ENCODE measurements around the gene ARHGAP24. TPM values are rescaled to one million over a fixed set of nuclear protein-coding genes. Genes with fewer than 3 reads are reported as not detected.

ARHGAP24 gene
- total RNA-seq, 2 experiments from 2014 or later: 0.30 to 0.53 TPM

DNA sequence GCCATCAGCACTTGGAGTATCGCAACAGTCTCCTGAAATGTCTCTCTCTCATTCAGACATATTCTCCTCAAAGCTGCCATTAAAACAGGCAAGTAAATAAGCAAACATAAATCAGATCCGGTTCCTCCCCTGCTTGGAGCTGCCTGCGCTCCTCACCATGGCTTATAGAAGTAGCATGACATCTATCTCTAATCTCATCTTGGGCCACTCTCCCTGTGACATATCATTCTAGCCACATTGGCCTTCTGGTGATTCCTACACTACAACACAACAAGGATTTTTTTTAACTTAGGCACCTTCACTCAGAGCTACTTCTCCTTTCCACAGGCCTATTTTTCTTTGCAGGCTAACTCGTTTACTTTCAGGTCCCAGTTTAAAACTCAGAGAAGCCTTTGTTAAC, 387.9 kb downstream of the ARHGAP24 start:
- ATAC-seq (ENCODE audit: poor library complexity): no peak
- H3K4me1 Mint-ChIP-seq (ENCODE audit: low read depth): no peaks in the 10 kb centered on the region
- H3K36me3 Mint-ChIP-seq (ENCODE audit: low read depth): no peaks in the 10 kb centered on the region
- H3K27me3 Mint-ChIP-seq: no peaks in the 10 kb centered on the region
- H3K9me3 Mint-ChIP-seq: peaks cover 2% of the 10 kb centered on the region
- TF ChIP-seq, protein P1, sequence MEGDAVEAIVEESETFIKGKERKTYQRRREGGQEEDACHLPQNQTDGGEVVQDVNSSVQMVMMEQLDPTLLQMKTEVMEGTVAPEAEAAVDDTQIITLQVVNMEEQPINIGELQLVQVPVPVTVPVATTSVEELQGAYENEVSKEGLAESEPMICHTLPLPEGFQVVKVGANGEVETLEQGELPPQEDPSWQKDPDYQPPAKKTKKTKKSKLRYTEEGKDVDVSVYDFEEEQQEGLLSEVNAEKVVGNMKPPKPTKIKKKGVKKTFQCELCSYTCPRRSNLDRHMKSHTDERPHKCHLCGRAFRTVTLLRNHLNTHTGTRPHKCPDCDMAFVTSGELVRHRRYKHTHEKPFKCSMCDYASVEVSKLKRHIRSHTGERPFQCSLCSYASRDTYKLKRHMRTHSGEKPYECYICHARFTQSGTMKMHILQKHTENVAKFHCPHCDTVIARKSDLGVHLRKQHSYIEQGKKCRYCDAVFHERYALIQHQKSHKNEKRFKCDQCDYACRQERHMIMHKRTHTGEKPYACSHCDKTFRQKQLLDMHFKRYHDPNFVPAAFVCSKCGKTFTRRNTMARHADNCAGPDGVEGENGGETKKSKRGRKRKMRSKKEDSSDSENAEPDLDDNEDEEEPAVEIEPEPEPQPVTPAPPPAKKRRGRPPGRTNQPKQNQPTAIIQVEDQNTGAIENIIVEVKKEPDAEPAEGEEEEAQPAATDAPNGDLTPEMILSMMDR (IDR thresholded peaks at IDR 0.05): no peak
- no peak overlapping the region for H3K4me3 Mint-ChIP-seq
- intact Hi-C loops (cut with DNase I, micrococcal nuclease): no loop called here
- Histone ChIP-seq H3K27ac (ENCODE audit: low read depth in 1 of 2, low read length in 2 of 2) (no peak overlapping the region), H3K36me3 (ENCODE audit: insufficient read depth, low read length) (no peaks in the 10 kb centered on the region), H3K27me3 (ENCODE audit: control insufficient read depth in 1 of 2, insufficient read depth in 2 of 2, low read length in 2 of 2) (no peaks in the 10 kb centered on the region), H3K4me3 (ENCODE audit: low read length) (no peak overlapping the region), H3K4me1 (ENCODE audit: insufficient read depth, low read length) (no peaks in the 10 kb centered on the region), H3K9me3 (ENCODE audit: control insufficient read depth in 1 of 2, insufficient read depth in 1 of 2, low read length in 2 of 2) (no peaks in the 10 kb centered on the region)
- no peak overlapping the region for H3K27ac Mint-ChIP-seq
- POLR2A ChIA-PET: no interaction called here
- CTCF ChIA-PET: no interaction called here
- no peak for DNase-seq

- no peak for ATAC-seq (ENCODE audit: poor library complexity)
- DNase-seq: no peak
- Mint-ChIP-seq H3K36me3 (ENCODE audit: low read depth) (no peaks in the 10 kb centered on the region), H3K4me1 (ENCODE audit: low read depth) (no peaks in the 10 kb centered on the region), H3K9me3 (peaks cover 2% of the 10 kb centered on the region), H3K27me3 (no peaks in the 10 kb centered on the region), H3K27ac (no peak overlapping the region), H3K4me3 (no peak overlapping the region)
- POLR2A ChIA-PET: no interaction called here
- TF ChIP-seq, protein P1 (IDR thresholded peaks at IDR 0.05): no peak
- Histone ChIP-seq H3K9me3 (ENCODE audit: control insufficient read depth in 1 of 2, insufficient read depth in 1 of 2, low read length in 2 of 2) (no peaks in the 10 kb centered on the region), H3K27ac (ENCODE audit: low read depth in 1 of 2, low read length in 2 of 2) (no peak overlapping the region), H3K4me3 (ENCODE audit: low read length) (no peak overlapping the region), H3K27me3 (ENCODE audit: control insufficient read depth in 1 of 2, insufficient read depth in 2 of 2, low read length in 2 of 2) (no peaks in the 10 kb centered on the region), H3K4me1 (ENCODE audit: insufficient read depth, low read length) (no peaks in the 10 kb centered on the region), H3K36me3 (ENCODE audit: insufficient read depth, low read length) (no peaks in the 10 kb centered on the region)
- intact Hi-C loops (cut with DNase I, micrococcal nuclease): no loop called here
- CTCF ChIA-PET: no interaction called here
Observed at GRCh38 chr4:85864259-85865205, 389.6 kb downstream of the ARHGAP24 start.

GRCh38 chr4:85865256-85865655, 390.3 kb downstream of the ARHGAP24 start:
- DNase-seq: no peak
- CTCF ChIA-PET: no interaction called here
- ATAC-seq (ENCODE audit: poor library complexity): no peak
- H3K4me3 ChIP-seq (ENCODE audit: low read length): no peak overlapping the region
- TF ChIP-seq, protein P1 (IDR thresholded peaks at IDR 0.05): no peak
- H3K27me3 ChIP-seq (ENCODE audit: control insufficient read depth in 1 of 2, insufficient read depth in 2 of 2, low read length in 2 of 2): no peaks in the 10 kb centered on the region
- intact Hi-C loops (cut with DNase I, micrococcal nuclease): no loop called here
- Mint-ChIP-seq H3K27me3 (no peaks in the 10 kb centered on the region), H3K4me1 (ENCODE audit: low read depth) (no peaks in the 10 kb centered on the region), H3K4me3 (no peak overlapping the region), H3K36me3 (ENCODE audit: low read depth) (no peaks in the 10 kb centered on the region), H3K9me3 (peaks cover 2% of the 10 kb centered on the region), H3K27ac (no peak overlapping the region)
- no peak overlapping the region for H3K27ac ChIP-seq (ENCODE audit: low read depth in 1 of 2, low read length in 2 of 2)
- H3K36me3 ChIP-seq (ENCODE audit: insufficient read depth, low read length): no peaks in the 10 kb centered on the region
- no peaks in the 10 kb centered on the region for H3K9me3 ChIP-seq (ENCODE audit: control insufficient read depth in 1 of 2, insufficient read depth in 1 of 2, low read length in 2 of 2)
- no peaks in the 10 kb centered on the region for H3K4me1 ChIP-seq (ENCODE audit: insufficient read depth, low read length)
- POLR2A ChIA-PET: no interaction called here

Measured in CD4-positive, alpha-beta T cell (primary cell).